Activated CD8-positive, alpha-beta memory T cell treated with anti-CD3 and anti-CD28 coated beads for 24 hours (primary cell): Measurements from ENCODE around the gene MFAP4.

Source experiments
- DNase-seq: peaks from one replicate; pipeline ENCODE4 v3.0.0-alpha.2; 2020

Gene MFAP4

GRCh38 chr17:19409509-19409908 lies 22.5 kb upstream of the MFAP4 start:
- DNase-seq = no peak

DNA sequence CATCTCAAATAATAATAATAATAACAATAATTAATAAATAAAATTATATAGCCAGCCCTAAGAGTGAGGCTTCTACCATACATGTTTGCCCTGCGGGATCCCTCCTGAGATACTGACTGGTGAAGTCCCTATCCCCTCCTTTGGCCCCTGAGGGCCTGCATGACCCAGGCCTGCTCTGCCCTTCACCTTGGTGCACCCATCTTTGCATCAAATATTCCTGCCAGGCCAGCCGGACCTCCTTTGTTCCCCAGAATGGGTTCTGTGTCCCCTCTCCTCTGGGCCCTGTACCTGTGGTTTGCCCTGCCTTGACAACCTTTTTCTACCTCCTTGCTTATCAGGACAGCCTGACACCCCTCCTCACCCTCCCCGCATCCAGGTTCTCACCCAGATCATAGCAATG lies 22.1 kb upstream of the MFAP4 start:
- DNase-seq = no peak

GRCh38 chr17:19408346-19408710 lies 21.3 kb upstream of the MFAP4 start:
- DNase-seq = no peak

GRCh38 chr17:19407601-19408345 lies 20.8 kb upstream of the MFAP4 start:
- DNase-seq = no peak

DNA sequence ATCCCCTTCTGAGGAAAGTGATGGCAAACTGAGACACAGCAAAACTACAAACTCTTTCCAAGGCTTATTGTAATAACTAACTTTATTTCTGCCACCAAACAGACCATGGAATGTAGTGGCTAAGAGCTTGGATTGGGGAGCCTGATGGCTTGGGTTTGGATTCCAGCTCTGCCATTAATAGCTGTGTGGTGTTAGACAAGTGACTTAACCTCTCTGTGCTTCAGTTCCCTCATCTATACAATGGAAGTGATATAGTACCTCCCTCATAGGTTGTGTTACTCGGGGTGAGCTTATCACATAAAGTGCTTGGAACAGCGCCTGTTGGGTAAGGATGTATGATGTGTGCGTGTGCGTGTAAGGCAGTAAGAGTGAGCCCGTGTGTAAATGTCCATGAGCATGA lies 18.1 kb upstream of the MFAP4 start:
- no peak for DNase-seq

GRCh38 chr17:19404264-19404663 lies 17.3 kb upstream of the MFAP4 start:
- DNase-seq = no peak

GRCh38 chr17:19403021-19403420 lies 16.0 kb upstream of the MFAP4 start:
- DNase-seq = no peak

DNA sequence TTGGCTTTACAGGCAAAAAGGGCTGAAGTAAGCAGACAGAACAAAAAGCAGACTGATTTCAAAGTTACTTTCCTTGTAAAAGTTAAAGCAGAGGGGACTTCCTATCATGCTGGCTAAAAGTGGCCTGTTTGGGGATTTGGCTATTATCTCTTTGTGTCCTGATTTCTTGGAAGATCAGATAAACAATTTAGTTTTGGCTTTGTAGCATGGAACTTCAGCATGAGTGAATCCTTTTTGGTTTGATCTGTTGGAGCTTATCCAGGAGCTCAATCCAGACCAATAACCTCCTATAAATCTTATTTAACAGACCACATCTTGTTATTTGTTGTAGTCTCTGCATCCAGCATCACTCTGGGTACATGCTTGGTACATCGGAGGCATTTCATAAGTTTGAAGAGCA lies 15.2 kb upstream of the MFAP4 start:
- no peak for DNase-seq

GRCh38 chr17:19401321-19402010 lies 14.5 kb upstream of the MFAP4 start:
- no peak for DNase-seq

DNA sequence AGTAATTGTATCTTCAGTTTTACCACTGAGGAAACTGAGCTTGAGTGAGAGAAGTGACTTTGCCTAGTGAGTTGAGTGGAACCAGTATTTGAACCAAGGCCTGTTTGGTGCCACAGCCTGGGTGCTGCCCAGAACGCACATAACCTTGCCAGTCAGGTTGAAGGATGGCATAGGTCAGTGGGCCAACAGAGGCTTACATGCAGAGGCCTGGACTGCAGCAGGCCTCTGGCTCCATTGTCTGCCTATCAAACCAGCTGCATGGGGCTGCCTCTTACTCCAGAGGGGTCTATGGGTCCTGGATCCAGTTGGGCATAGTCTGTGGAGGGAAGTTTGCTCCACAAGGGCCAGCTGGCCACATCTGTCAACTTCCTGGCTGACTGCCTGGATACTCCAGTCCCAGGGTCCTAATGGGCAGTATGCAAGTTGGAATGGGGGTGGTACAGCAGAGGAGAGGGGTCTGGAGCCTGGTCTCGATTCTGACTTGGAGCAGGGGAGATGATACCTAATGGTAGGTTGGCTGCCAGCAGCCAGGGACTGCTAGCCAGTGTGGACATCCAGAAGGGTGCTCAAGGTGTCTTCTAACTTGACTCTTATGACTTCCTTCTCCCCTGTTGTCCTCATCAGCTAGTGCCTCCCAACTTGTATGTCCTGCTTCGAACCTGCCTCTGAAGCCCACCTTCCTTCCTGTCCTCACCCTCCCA lies 12.9 kb upstream of the MFAP4 start:
- no peak for DNase-seq

- no peak for DNase-seq
Observed at GRCh38 chr17:19398301-19399181, 11.6 kb upstream of the MFAP4 start.

- DNase-seq = no peak
Observed at GRCh38 chr17:19397556-19398041, 10.6 kb upstream of the MFAP4 start.

DNA sequence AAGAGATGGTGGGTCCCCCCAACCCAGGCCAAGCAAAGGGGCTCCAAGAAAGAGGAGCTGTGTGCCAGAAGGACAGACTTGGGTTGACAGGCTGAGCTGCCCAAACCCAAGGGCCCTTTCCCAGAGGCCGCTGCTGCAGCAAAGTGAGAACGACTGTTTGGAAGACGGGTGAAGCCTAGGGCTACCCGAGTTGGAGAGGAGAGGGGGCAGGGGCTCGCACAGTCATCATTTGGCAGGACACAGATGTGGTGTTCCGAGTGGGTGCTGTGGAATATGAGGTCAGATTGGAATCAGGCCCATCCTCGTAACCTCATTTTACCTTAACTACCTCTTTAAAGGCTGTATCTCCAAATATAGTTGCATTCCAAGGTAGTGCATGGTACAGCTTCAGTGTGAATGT lies 5.3 kb upstream of the MFAP4 start:
- no peak for DNase-seq

DNA sequence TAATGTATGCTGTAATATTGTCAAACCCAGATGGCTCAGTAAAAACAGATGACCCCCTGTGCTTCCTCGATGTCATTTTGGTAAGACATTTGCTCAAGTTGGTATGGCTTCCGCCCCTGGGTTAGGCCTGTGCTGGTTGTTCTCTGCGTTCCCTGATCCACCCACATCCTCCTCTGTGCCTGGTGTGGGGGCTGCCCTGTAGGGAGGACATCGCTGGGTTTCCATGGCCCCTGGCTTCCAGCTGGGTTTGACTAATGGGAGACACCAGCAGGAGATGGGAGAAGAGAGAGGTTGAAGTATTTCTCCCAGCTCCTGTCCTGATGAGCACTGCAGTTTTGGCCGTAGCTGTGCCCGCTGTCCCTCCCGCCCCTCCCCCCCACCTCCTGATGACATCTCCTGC lies 4.4 kb upstream of the MFAP4 start:
- no peak for DNase-seq

- DNase-seq = no peak
Observed at GRCh38 chr17:19390951-19391350, 4.0 kb upstream of the MFAP4 start.

DNA sequence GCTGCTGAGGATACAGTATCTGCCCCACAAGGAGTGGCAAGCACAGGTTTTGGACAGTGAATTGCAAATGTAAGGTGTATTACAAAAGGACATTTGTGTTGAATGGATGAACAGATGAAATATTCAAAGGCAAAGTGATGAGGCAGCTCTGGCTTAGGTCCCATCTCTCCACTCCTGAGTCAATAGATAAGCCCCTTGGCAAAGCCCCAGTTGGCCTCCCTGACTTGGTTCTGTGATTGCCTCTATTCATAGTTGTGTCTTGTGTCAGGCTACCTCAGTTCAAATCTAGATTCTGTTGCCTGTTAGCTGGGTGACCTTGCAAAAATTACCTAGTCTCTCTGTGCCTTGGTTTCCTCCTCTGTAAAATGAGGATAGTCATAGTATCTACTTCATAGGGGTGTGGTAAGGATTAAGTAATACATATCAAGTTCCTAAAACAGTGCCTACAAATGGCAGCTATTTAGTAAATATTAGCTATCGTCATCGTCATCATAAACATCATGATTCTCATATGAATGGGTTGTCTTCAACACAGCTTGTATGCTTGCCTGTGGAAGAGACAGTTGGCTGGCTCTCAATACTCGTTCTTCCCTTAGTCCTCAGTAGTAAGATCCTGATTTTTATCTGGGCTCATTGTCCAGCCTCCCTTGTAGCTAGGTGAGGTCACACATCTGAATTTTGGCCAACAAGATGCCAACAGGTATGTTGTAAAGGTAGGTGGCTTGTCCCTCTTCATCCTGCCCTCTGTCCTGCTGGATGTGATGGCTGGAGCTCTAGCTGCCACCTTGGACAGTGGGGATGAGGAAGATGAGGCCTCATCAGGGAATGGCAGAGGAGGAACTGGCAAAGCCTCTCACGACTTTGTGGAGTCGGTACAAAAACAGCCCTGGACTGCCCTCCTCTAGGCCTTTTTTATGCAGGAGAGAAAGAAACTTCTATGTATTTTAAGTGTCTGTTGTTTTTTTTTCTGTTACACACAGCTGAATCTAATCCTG lies 2.1 kb upstream of the MFAP4 start:
- no peak for DNase-seq

DNA sequence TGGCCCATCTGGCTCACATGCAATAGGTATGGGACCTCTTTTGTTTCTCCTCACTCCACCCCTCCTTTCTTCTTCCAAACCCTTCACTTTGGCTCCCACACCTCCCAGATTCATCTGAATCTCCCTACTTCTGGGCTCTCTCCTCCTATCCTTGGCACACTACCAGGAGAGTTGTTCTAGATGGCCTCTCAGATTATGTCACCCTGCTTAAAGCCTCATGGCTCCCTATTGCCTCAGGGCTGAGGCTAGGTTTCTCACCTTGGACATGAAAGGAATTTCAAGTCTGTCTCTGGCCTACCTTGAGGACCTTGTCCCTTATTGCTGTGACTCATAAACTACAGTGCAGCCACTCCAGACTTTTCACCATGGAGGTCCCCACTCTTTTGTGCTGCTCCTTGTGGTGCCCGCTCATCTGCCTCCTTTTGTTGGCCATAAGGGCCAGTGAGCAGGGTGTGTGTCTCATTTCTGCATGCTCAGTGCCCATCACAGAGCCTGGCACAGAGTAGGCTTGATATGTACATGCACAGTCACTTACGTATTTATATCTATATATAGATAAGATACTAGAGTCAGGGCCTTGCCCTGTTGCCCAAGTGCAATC lies 1.0 kb upstream of the MFAP4 start:
- no peak for DNase-seq

- DNase-seq = no peak
Observed at GRCh38 chr17:19386051-19386929, 700 bp downstream of the MFAP4 start.

DNA sequence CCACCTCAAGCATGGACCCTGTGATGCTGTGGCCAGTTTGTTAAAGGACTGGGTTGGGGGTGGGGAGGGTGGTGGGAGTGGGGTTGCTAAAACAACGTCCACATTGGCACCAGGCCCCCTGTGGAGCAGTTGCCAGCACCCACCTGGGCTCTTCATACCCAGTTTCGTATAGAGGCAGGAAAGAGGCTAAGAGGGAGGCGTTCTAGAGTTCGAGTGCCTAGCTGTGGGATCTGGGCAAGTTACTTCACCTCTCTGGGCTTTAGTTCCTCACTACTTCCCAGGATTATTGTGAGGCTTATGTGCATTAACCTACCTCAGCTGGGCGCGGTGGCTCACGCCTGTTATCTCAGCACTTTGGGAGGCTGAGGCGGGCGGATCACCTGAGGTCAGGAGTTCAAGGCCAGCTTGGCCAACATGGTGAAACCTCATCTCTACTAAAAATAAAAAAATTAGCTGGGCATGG lies 1.4 kb downstream of the MFAP4 start:
- no peak for DNase-seq
